Measurements from ENCODE around the gene RNF121. TPM values are rescaled to one million over a fixed set of nuclear protein-coding genes. Genes with fewer than 3 reads are reported as not detected.

The RNF121 gene
- total RNA-seq, 2 donors from 2014 or later, result 17.9 to 24.4 TPM

GRCh38 chr11:71937826-71938225, 9.0 kb downstream of the RNF121 start:
- no peak for DNase-seq
- intact Hi-C loops (cut with DNase I), result no loop called here
- H3K9me3 ChIP-seq, result no peaks in the 10 kb centered on the region
- H3K27me3 ChIP-seq, result no peaks in the 10 kb centered on the region
- H3K27ac ChIP-seq, result peak overlapping the region in 1 of 4 donors; percentile 42
- no peaks in the 10 kb centered on the region for H3K36me3 ChIP-seq (replicated peaks in 1 of 2; ENCODE audit: insufficient read depth in 1 of 2, low read depth in 2 of 2)
- peaks cover 30% of the 10 kb centered on the region for H3K4me1 ChIP-seq
- no peak overlapping the region for H3K4me3 ChIP-seq
- ATAC-seq, result no peak
- TF ChIP-seq POLR2A (IDR thresholded peaks at IDR 0.05) (no peak), CTCF (IDR thresholded peaks at IDR 0.05) (no peak)
- 89 to 96% methylated on average over 1 of the region's 1 CpG for WGBS, 2 donors

- no peaks in the 10 kb centered on the region for H3K36me3 ChIP-seq (replicated peaks in 1 of 2; ENCODE audit: insufficient read depth in 1 of 2, low read depth in 2 of 2)
- peaks cover 18% of the 10 kb centered on the region for H3K4me1 ChIP-seq
- no peak overlapping the region for H3K4me3 ChIP-seq
- ATAC-seq (no peak), DNase-seq (no peak)
- intact Hi-C loops (cut with DNase I), result no loop called here
- H3K27me3 ChIP-seq, result no peaks in the 10 kb centered on the region
- no peaks in the 10 kb centered on the region for H3K9me3 ChIP-seq
- no peak overlapping the region for H3K27ac ChIP-seq
- no peak for TF ChIP-seq POLR2A (IDR thresholded peaks at IDR 0.05)
- no peak for TF ChIP-seq CTCF (IDR thresholded peaks at IDR 0.05)
- 90 to 92% methylated on average over 6 of the region's 6 CpGs for WGBS, 2 donors
Observed at GRCh38 chr11:71940561-71941219, 11.8 kb downstream of the RNF121 start.

- no peaks in the 10 kb centered on the region for H3K9me3 ChIP-seq
- TF ChIP-seq CTCF (IDR thresholded peaks at IDR 0.05) (no peak), POLR2A (IDR thresholded peaks at IDR 0.05) (no peak)
- WGBS, 2 donors, result 36 to 45% methylated on average over 2 of the region's 2 CpGs
- ATAC-seq (no peak), DNase-seq (no peak)
- peaks cover 31% of the 10 kb centered on the region for H3K4me1 ChIP-seq
- H3K36me3 ChIP-seq (replicated peaks in 1 of 2; ENCODE audit: insufficient read depth in 1 of 2, low read depth in 2 of 2), result no peaks in the 10 kb centered on the region
- H3K4me3 ChIP-seq, result no peak overlapping the region
- H3K27ac ChIP-seq, result no peak overlapping the region
- intact Hi-C loops (cut with DNase I), result no loop called here
- H3K27me3 ChIP-seq, result no peaks in the 10 kb centered on the region
Observed at GRCh38 chr11:71946144-71946571, 17.3 kb downstream of the RNF121 start.

- H3K4me1 ChIP-seq, result peaks cover 31% of the 10 kb centered on the region
Observed at GRCh38 chr11:71947498-71947897, 18.7 kb downstream of the RNF121 start.

More at GRCh38 chr11:71947498-71947897, 18.7 kb downstream of the RNF121 start:
- H3K36me3 ChIP-seq (replicated peaks in 1 of 2; ENCODE audit: insufficient read depth in 1 of 2, low read depth in 2 of 2), result no peaks in the 10 kb centered on the region
- intact Hi-C loops (cut with DNase I), result no loop called here
- TF ChIP-seq CTCF (IDR thresholded peaks at IDR 0.05) (no peak), POLR2A (IDR thresholded peaks at IDR 0.05) (no peak)
- WGBS, 2 donors, result 56 to 66% methylated on average over 3 of the region's 3 CpGs
- no peak overlapping the region for H3K4me3 ChIP-seq
- no peaks in the 10 kb centered on the region for H3K9me3 ChIP-seq
- DNase-seq (no peak), ATAC-seq (no peak)
- H3K27ac ChIP-seq, result peak overlapping the region in 3 of 4 donors; percentile 5 to 73 (median 26)
- no peaks in the 10 kb centered on the region for H3K27me3 ChIP-seq
